NB4 (cell line): Measurements from ENCODE around the gene PML.

Experiments used
- CTCF ChIP-seq: IDR thresholded peaks from one replicate; pipeline ENCODE4 v1.5.1; 2012; ENCODE audit warnings: low read depth, low read length
- MAX ChIP-seq: IDR thresholded peaks from 2 replicates; pipeline ENCODE4 v1.6.1; 2011; ENCODE audit warnings: low read depth, low read length
- MYC ChIP-seq: IDR thresholded peaks from 2 replicates; pipeline ENCODE4 v1.6.1; 2011; ENCODE audit warnings: low read depth, low read length
- POLR2A ChIP-seq: IDR thresholded peaks from 2 replicates; pipeline ENCODE4 v1.6.1; 2011; ENCODE audit warnings: mild to moderate bottlenecking; ENCODE audit not compliant: insufficient read length; ENCODE audit errors: extremely low read depth

- TF ChIP-seq CTCF (no peak), POLR2A (no peak), MAX (no peak), MYC (no peak)
Observed at GRCh38 chr15:73959801-73960200, 34.7 kb upstream of the PML start.
